K562 (cell line): ENCODE results near the gene ITSN1. TPM values are rescaled to one million over a fixed set of nuclear protein-coding genes. Genes with fewer than 3 reads are reported as not detected.
A peak's percentile ranks its signal among the peaks of the same experiment; 100 is the strongest.

Experiments used
- ATAC-seq: fragments of 200-7000 bp; cut with Tn5 transposase; 3 replicates; pipeline ENCODE4 v1.9.1; 2020; ENCODE audit warnings: moderate library complexity
- BruUV-seq: library from RNA; stranded (reverse); fragments of 400-500 nt; replicated peaks from 2 replicates; lab custom pipeline; 2021; lab: Mats Ljungman, UMichigan
- CTCF ChIA-PET: fragments of 300-600 bp; formaldehyde crosslinking; extraction: SDS; loops from one replicate; lab custom pipeline; 2021; ENCODE audit warnings: low intra/inter-chr PET ratio; lab: Yijun Ruan, JAX
- POLR2A ChIA-PET: fragments of 300-600, 350-650 bp; sonication (Branson Sonifier 250); formaldehyde crosslinking; extraction: SDS; loops from one replicate; lab custom pipeline; 2021; ENCODE audit warnings: antibody characterized with exemption, inconsistent platforms; lab: Yijun Ruan, JAX
- DNase-seq, 4 experiments: peaks; one replicate each; pipeline versions ENCODE4 v3.0.0 to v3.0.0-alpha.2; 2011 to 2018; ENCODE audit warnings: low spot score in 3 of 4, mixed read lengths in 3 of 4; ENCODE audit errors: extremely low read depth in 1 of 4
- FAIRE-seq: peaks from 2 replicates; lab custom pipeline; 2011; peaks lifted over from hg19 to GRCh38; lab: Jason Lieb, UNC
- H2AFZ ChIP-seq: 2 replicates; pipeline ENCODE4 v1.6.0; 2011; ENCODE audit warnings: low read depth, low read length, control low read depth, inconsistent platforms
- H3K27ac ChIP-seq: fragments of 200-600 bp; 3 replicates; pipeline ENCODE4 v1.8.0; 2011; ENCODE audit warnings: low read depth, mild to moderate bottlenecking, control low read depth, inconsistent platforms, low read length, moderate library complexity, mixed read lengths; ENCODE audit errors: extremely low read depth
- H3K27me3 ChIP-seq, 2 experiments: fragments of 300-600 bp in 1 of 2; 2 replicates in 1 of 2; 3 replicates in 1 of 2; pipeline versions ENCODE4 v1.6.0 to v1.8.0; 2011; ENCODE audit warnings: inconsistent platforms in 2 of 2, low read length in 2 of 2, mild to moderate bottlenecking in 1 of 2, mixed read lengths in 1 of 2, moderate library complexity in 1 of 2; ENCODE audit not compliant: control insufficient read depth in 2 of 2, insufficient read depth in 2 of 2
- H3K36me3 ChIP-seq: fragments of 300-600 bp; 3 replicates; pipeline ENCODE4 v1.8.0; 2011; ENCODE audit warnings: mild to moderate bottlenecking, low read length, inconsistent platforms; ENCODE audit not compliant: control insufficient read depth, insufficient read depth
- H3K4me1 ChIP-seq, 2 experiments: fragments of 200-600 bp in 1 of 2; replicated peaks in 1 of 2; 2 replicates in 1 of 2; 3 replicates in 1 of 2; pipeline versions ENCODE4 v1.5.1 to v1.8.0; 2011; ENCODE audit warnings: inconsistent platforms in 2 of 2, low read length in 2 of 2, mild to moderate bottlenecking in 1 of 2, mixed read lengths in 1 of 2, moderate library complexity in 1 of 2; ENCODE audit not compliant: control insufficient read depth in 2 of 2, insufficient read depth in 2 of 2
- H3K4me2 ChIP-seq: 2 replicates; pipeline ENCODE4 v1.6.1; 2011; ENCODE audit warnings: low read length, control low read depth, inconsistent platforms, mixed read lengths; ENCODE audit not compliant: insufficient read depth
- H3K4me3 ChIP-seq: fragments of 200-600 bp; sonication (generic), shearing (Covaris generic); 2 replicates; pipeline ENCODE4 v1.5.1; 2016; ENCODE audit warnings: control low read depth, inconsistent platforms
- H3K79me2 ChIP-seq: fragments of 200-600 bp; 3 replicates; pipeline ENCODE4 v1.8.0; 2011; ENCODE audit warnings: low read length, inconsistent platforms; ENCODE audit not compliant: control insufficient read depth, insufficient read depth
- H3K9ac ChIP-seq, 2 experiments: 2 replicates each; pipeline versions ENCODE4 v1.6.0 to v1.6.1; 2011; ENCODE audit warnings: low read depth in 2 of 2, low read length in 2 of 2, control low read depth in 1 of 2, inconsistent platforms in 1 of 2, mild to moderate bottlenecking in 1 of 2, mixed read lengths in 1 of 2; ENCODE audit not compliant: insufficient read depth in 1 of 2
- H3K9me1 ChIP-seq: one replicate; pipeline ENCODE4 v1.6.0; 2011; ENCODE audit warnings: inconsistent platforms, mild to moderate bottlenecking, low read length, moderate library complexity; ENCODE audit not compliant: control insufficient read depth, insufficient read depth
- H3K9me3 ChIP-seq: replicated peaks from 2 replicates; pipeline ENCODE4 v1.5.1; 2011; ENCODE audit warnings: low read depth, low read length, inconsistent platforms; ENCODE audit not compliant: control insufficient read depth, insufficient read depth
- H4K20me1 ChIP-seq: replicated peaks from 2 replicates; pipeline ENCODE4 v1.6.1; 2011; ENCODE audit warnings: low read length, inconsistent platforms, mixed read lengths; ENCODE audit not compliant: control insufficient read depth, insufficient read depth
- BRD9 ChIP-seq: fragments of 450-650 bp; IDR thresholded peaks from 2 replicates; pipeline ENCODE4 v1.6.1; 2018; ENCODE audit warnings: low read depth; ENCODE audit not compliant: partially characterized antibody
- DACH1 ChIP-seq: fragments of 450-650 bp; IDR thresholded peaks from 2 replicates; pipeline ENCODE4 v1.6.1; 2018; ENCODE audit not compliant: partially characterized antibody
- GABPB2 ChIP-seq: fragments of 250-450 bp; sonication (Bioruptor Pico); conservative IDR thresholded peaks from 2 replicates; pipeline ENCODE4 v1.5.1; 2021; ENCODE audit warnings: mild to moderate bottlenecking
- GATAD2B ChIP-seq: fragments of 450-650 bp; IDR thresholded peaks from 2 replicates; pipeline ENCODE4 v1.6.1; 2017; ENCODE audit warnings: mild to moderate bottlenecking, borderline replicate concordance
- IRF9 ChIP-seq: fragments of 450-650 bp; IDR thresholded peaks from 2 replicates; pipeline ENCODE4 v1.6.1; 2016; ENCODE audit warnings: missing biosample characterization, missing genetic modification characterization
- MTF1 ChIP-seq: fragments of 250-450 bp; sonication (Bioruptor Pico); IDR thresholded peaks from 2 replicates; pipeline ENCODE4 v1.9.0; 2021; ENCODE audit warnings: moderate library complexity, mild to moderate bottlenecking, inconsistent platforms, borderline replicate concordance
- RUNX1 ChIP-seq: sonication (generic); IDR thresholded peaks from 2 replicates; pipeline ENCODE4 v1.6.1; 2016; ENCODE audit warnings: antibody characterized with exemption, low read depth
- SNAPC5 ChIP-seq: fragments of 250-450 bp; sonication (Bioruptor Pico); IDR thresholded peaks from 2 replicates; pipeline ENCODE4 v1.8.0; 2021; ENCODE audit warnings: moderate library complexity, mild to moderate bottlenecking, inconsistent platforms
- ZNF12 ChIP-seq: sonication (generic); formaldehyde crosslinking; IDR thresholded peaks from 2 replicates; pipeline ENCODE4 v1.4.0; 2020; ENCODE audit warnings: mild to moderate bottlenecking, missing genetic modification reagents
- ZNF134 ChIP-seq: fragments of 250-450 bp; sonication (Bioruptor Pico); conservative IDR thresholded peaks from 2 replicates; pipeline ENCODE4 v1.4.0; 2020
- ZNF282 ChIP-seq: sonication (generic); formaldehyde crosslinking; IDR thresholded peaks from 2 replicates; pipeline ENCODE4 v1.8.1; 2023; ENCODE audit warnings: missing genetic modification reagents
- WGBS: fragments of 100-300 bp; shearing (Covaris generic); methylation state at CpG from one replicate; pipeline ENCODE4 v1.1.6; 2016; ENCODE audit warnings: low coverage, mixed read lengths; ENCODE audit not compliant: insufficient coverage; ENCODE audit errors: missing lambda C conversion rate; 5-methylcytosine and 5-hydroxymethylcytosine counted together
- in situ Hi-C: fragments of 300-500 bp; cut with MboI; formaldehyde crosslinking; loops from 4 replicates; pipeline ENCODE4 v1.15.0; 2018; ENCODE audit warnings: inconsistent platforms, mixed read lengths
- intact Hi-C: fragments of 100-400 bp; cut with micrococcal nuclease; formaldehyde crosslinking; loops from 2 replicates; pipeline ENCODE4 v1.14.2; 2022
- polyA plus RNA-seq, 8 experiments: library from polyadenylated mRNA; depleted of rRNA in 4 of 8; stranded (reverse) in 5 of 8; unstranded in 3 of 8; fragments of >200 nt; fragmentation: Nextera tagmentation in 2 of 8; fragmentation: Illumina TruSeq in 1 of 8; extraction: Ambion mirVana in 2 of 8; extraction: Trizol in 1 of 8; gene quantifications; 2 replicates each; pipeline versions ENCODE4 v1.2.1 to v1.2.3, GENCODE V29; 2011 to 2014; ENCODE audit warnings: inconsistent platforms in 1 of 8, missing spikeins in 1 of 8
- total RNA-seq, 7 experiments: library from RNA; depleted of rRNA in 6 of 7; stranded (reverse); fragments of >200 nt in 6 of 7; fragmentation: Illumina TruSeq in 2 of 7; extraction: Trizol in 2 of 7; gene quantifications; 2 replicates each; pipeline versions ENCODE4 v1.2.1 to v1.2.3, GENCODE V29; 2011 to 2021; ENCODE audit warnings: low replicate concordance in 1 of 7
- TF ChIP-seq, protein P1 (sequence below): fragments of 250-450 bp; sonication (Bioruptor Pico); IDR thresholded peaks from 2 replicates; pipeline ENCODE4 v1.5.1; 2021; ENCODE audit warnings: mild to moderate bottlenecking
- TF ChIP-seq, protein P2 (sequence below): sonication (generic); formaldehyde crosslinking; IDR thresholded peaks from 2 replicates; pipeline ENCODE4 v1.4.0; 2020; ENCODE audit warnings: mild to moderate bottlenecking, missing genetic modification reagents
- TF ChIP-seq, protein P3 (sequence below): fragments of 450-650 bp; conservative IDR thresholded peaks from 2 replicates; pipeline ENCODE4 v1.6.1; 2016; ENCODE audit warnings: missing genetic modification characterization, low read depth, mild to moderate bottlenecking, missing compliant biosample characterization, moderate library complexity

The ITSN1 gene
- total and polyA plus RNA-seq, 9 of the 15 experiments (the other 6 are each of a cell fraction or from before 2014, with no cell fraction given): 1.1 to 12.6 (median 4.8) TPM

- CTCF ChIA-PET: no interaction called here
- H3K36me3 ChIP-seq: no peaks in the 10 kb centered on the region
- POLR2A ChIA-PET: interaction anchor here (0.6 to 1.5 kb wide), 5 partner anchors 11 to 162 kb away, joined by 3 to 7 read pairs (median 4); no protein-coding TSS in a partner anchor
- H3K9ac ChIP-seq: no peak overlapping the region
- BruUV-seq: no TSS peak
- H3K4me1 ChIP-seq: no peaks in the 10 kb centered on the region
- H3K4me3 ChIP-seq: no peak overlapping the region
- H3K4me2 ChIP-seq: no peak overlapping the region
- no peaks in the 10 kb centered on the region for H3K79me2 ChIP-seq
- intact Hi-C loops: no loop called here
- H2AFZ ChIP-seq: peak overlapping the region; percentile 12; the same call in 1 of the 2 replicates
- ATAC-seq (peak; percentile 48), DNase-seq (peak in 1 of 4 experiments; percentile 14), FAIRE-seq (peak; percentile 42)
- no peak overlapping the region for H3K27ac ChIP-seq
- H3K9me3 ChIP-seq: no peaks in the 10 kb centered on the region
- H3K27me3 ChIP-seq: no peaks in the 10 kb centered on the region
- WGBS: 14% methylated on average over 10 of the region's 10 CpGs
- no peaks in the 10 kb centered on the region for H3K9me1 ChIP-seq
- no peaks in the 10 kb centered on the region for H4K20me1 ChIP-seq
- in situ Hi-C loops: no loop called here
- no peak for TF ChIP-seq GABPB2 (CRISPR knock-in tag)
- no peak for TF ChIP-seq ZNF134 (CRISPR knock-in tag)
- TF ChIP-seq, protein P1, sequence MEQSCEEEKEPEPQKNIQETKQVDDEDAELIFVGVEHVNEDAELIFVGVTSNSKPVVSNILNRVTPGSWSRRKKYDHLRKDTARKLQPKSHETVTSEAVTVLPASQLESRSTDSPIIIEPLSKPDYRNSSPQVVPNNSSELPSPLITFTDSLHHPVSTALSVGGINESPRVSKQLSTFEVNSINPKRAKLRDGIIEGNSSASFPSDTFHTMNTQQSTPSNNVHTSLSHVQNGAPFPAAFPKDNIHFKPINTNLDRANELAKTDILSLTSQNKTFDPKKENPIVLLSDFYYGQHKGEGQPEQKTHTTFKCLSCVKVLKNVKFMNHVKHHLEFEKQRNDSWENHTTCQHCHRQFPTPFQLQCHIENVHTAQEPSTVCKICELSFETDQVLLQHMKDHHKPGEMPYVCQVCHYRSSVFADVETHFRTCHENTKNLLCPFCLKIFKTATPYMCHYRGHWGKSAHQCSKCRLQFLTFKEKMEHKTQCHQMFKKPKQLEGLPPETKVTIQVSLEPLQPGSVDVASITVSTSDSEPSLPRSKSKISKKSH (CRISPR knock-in tag): no peak
- TF ChIP-seq GATAD2B: no peak
- TF ChIP-seq, protein P2, sequence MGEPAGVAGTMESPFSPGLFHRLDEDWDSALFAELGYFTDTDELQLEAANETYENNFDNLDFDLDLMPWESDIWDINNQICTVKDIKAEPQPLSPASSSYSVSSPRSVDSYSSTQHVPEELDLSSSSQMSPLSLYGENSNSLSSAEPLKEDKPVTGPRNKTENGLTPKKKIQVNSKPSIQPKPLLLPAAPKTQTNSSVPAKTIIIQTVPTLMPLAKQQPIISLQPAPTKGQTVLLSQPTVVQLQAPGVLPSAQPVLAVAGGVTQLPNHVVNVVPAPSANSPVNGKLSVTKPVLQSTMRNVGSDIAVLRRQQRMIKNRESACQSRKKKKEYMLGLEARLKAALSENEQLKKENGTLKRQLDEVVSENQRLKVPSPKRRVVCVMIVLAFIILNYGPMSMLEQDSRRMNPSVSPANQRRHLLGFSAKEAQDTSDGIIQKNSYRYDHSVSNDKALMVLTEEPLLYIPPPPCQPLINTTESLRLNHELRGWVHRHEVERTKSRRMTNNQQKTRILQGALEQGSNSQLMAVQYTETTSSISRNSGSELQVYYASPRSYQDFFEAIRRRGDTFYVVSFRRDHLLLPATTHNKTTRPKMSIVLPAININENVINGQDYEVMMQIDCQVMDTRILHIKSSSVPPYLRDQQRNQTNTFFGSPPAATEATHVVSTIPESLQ: no peak
- no peak for TF ChIP-seq ZNF282
- no peak for TF ChIP-seq ZNF12 (CRISPR knock-in tag)
- no peak for TF ChIP-seq SNAPC5
- TF ChIP-seq IRF9: no peak
- TF ChIP-seq, protein P3, sequence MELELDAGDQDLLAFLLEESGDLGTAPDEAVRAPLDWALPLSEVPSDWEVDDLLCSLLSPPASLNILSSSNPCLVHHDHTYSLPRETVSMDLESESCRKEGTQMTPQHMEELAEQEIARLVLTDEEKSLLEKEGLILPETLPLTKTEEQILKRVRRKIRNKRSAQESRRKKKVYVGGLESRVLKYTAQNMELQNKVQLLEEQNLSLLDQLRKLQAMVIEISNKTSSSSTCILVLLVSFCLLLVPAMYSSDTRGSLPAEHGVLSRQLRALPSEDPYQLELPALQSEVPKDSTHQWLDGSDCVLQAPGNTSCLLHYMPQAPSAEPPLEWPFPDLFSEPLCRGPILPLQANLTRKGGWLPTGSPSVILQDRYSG (tag): no peak
- TF ChIP-seq RUNX1: no peak
- no peak for TF ChIP-seq DACH1
- no peak for TF ChIP-seq MTF1 (CRISPR knock-in tag)
- TF ChIP-seq BRD9: no peak
Measured at GRCh38 chr21:33703750-33704606, 61.7 kb downstream of the ITSN1 start.
